ENCODE measurements around the gene EIF4E.
"Not testable (repeated sequence)": the region's sequence is repeated elsewhere in the genome, so short reads cannot be mapped to it uniquely, and the experiment has no call there.

Gene EIF4E

DNA sequence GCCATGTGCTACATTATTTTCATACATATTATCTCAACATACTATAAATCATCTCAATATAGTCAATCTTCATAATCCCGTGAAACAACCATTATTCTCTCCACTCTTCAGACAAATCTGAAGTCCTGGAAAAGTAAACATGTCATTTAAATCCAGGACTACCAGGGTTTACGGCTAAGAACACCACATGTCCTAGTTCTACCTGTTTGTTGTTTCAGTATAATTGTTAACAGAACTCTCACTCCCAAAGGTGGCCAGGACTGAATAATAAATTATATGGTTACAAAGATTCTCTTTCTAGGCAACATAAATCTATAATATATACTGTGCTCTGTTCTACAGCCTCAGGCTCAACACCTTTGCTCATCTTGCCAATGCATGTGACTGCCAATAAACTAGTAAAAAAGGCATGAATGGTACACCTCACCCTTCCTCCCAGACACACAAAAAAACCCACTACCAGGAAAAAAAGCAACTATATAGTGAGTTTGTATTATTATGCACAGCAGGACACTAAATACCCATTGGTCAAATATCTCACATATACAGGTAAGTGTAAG is 20.1 kb downstream of the EIF4E start:
- DNase-seq = no peak
- peak overlapping the region in 1 of 2 donors; percentile 40 for H3K27ac Mint-ChIP-seq
- H3K27me3 Mint-ChIP-seq = no peaks in the 10 kb centered on the region
- H3K4me3 Mint-ChIP-seq = no peak overlapping the region
- H3K9me3 Mint-ChIP-seq = no peaks in the 10 kb centered on the region
- ATAC-seq = no peak
- peaks cover 56% of the 10 kb centered on the region for H3K4me1 Mint-ChIP-seq

DNA sequence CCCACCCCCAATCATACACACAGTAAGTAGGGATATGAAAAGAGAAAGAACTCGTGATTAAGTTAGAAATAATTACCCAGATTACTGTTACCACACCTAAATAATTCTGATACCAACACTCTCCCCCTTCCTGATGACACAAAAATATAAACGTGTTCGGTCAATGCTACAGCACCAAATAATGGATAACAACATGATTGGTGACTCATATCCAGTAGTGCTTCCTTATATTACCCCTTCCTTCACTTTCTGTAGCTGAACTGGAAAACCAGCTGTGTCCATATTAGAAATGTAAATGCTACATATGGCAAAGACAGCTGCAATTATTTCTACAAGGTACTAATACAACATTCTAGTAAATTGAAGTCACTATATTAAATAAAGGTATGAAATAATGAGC is 20.8 kb downstream of the EIF4E start:
- no peak for ATAC-seq
- DNase-seq = no peak
- Mint-ChIP-seq H3K9me3 (no peaks in the 10 kb centered on the region), H3K4me3 (no peak overlapping the region), H3K27ac (no peak overlapping the region), H3K27me3 (no peaks in the 10 kb centered on the region), H3K4me1 (peaks cover 57% of the 10 kb centered on the region)

DNA sequence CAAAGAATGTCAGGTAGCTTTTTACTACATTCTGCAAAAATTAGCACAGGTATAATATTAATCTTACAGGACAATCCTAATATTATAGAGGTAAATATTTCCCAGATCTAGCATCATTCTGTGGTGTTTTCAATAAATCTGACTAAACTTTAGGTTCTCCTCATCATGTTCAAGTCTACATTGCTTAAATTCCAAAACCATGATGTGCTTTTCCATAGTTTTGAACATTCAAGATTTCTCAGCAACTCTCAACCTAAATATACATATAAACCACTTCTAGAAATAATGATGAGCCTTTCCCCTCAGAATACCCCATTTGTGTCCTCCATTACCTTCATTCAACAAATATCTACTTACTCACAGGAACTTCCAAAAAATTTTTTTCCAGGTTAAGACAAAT is 23.1 kb downstream of the EIF4E start:
- DNase-seq (no peak), ATAC-seq (no peak)
- Mint-ChIP-seq H3K27ac (peak overlapping the region in 1 of 2 donors; percentile 19), H3K4me1 (peaks cover 75% of the 10 kb centered on the region), H3K9me3 (no peaks in the 10 kb centered on the region), H3K27me3 (no peaks in the 10 kb centered on the region), H3K4me3 (no peak overlapping the region)

DNA sequence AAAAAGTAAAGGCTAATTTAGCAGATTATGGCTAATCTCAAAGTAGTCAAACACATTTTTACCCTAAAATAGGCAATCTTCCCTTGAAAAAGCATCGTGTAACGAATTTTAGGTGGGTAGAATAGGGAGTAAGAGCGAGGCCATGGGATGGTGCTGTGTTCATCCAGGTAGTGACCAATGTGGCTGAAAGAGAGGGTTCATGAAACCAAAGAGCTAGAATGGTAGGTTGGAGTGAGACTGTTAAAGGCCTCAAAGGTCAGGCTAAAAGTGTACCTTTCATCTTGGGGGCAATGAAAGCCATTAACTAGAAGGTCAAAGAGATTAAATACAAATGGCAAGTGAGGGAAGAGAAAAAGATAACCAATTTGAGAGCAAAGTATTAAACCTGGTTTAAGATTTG is 23.6 kb downstream of the EIF4E start:
- peak overlapping the region in 1 of 2 donors; percentile 28 for H3K27ac Mint-ChIP-seq
- peaks cover 75% of the 10 kb centered on the region for H3K4me1 Mint-ChIP-seq
- no peaks in the 10 kb centered on the region for H3K9me3 Mint-ChIP-seq
- DNase-seq = no peak
- no peak for ATAC-seq
- no peaks in the 10 kb centered on the region for H3K27me3 Mint-ChIP-seq
- no peak overlapping the region for H3K4me3 Mint-ChIP-seq

DNA sequence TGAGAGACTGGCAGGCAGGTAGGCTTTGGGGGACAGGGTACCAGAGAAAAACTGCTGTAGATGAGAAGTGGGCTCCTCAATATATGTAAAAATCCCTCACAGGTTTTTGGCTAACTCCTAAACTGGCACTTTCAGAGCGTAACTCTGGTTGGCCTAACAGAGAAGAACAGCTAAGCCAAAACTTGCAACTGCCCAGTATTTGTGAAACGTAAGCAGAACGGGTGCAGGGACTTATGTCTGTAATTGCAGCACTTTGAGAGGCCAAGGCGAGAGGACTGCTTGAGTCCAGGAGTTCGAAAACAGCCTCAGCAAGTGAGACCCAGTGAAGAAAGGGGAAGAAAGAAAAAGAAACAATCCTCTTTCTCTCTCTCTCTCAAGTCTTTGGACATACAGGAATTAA is 25.0 kb downstream of the EIF4E start:
- H3K9me3 Mint-ChIP-seq = no peaks in the 10 kb centered on the region
- no peak overlapping the region for H3K4me3 Mint-ChIP-seq
- ATAC-seq (no peak), DNase-seq (no peak)
- H3K27ac Mint-ChIP-seq = no peak overlapping the region
- peaks cover 69% of the 10 kb centered on the region for H3K4me1 Mint-ChIP-seq
- no peaks in the 10 kb centered on the region for H3K27me3 Mint-ChIP-seq

DNA sequence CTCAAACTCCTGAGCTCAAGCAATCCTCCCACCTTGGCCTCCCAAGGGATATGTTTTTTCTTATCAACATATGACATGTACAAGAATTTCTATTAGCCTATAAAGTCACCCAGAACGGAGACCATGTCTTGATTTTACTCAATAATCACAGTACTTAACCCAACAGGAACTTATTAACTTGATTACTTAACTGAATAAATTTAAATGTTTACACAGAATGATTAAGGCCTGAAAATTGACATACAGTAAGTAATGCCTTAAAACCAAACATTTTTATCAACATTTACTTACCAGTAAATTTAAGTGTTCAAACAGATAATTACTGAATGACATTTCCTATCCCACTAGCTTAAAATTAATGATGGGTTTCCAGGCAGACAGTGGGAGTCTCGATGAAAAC is 25.4 kb downstream of the EIF4E start:
- Mint-ChIP-seq H3K4me3 (no peak overlapping the region), H3K27ac (no peak overlapping the region), H3K4me1 (peaks cover 68% of the 10 kb centered on the region), H3K27me3 (no peaks in the 10 kb centered on the region), H3K9me3 (no peaks in the 10 kb centered on the region)
- no peak for ATAC-seq
- no peak for DNase-seq

DNA sequence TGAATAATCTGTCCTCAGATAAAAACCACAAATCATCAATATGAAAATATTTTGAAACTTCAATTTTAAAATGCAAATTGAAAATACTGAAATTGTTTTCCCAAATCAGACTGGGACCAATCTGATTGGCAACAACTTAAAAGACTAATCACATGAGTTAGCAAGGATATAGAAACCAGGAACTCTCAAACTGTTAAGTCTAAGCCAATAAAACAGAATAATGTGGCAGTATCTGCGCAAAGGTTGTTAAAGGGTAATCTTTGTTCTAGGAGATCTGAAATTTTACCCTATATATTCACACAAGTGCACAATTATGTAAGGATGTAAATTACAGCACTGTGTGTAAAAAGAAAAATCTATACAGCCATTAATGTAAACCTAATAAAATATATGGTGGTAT is 29.7 kb downstream of the EIF4E start:
- no peak overlapping the region for H3K4me3 Mint-ChIP-seq
- H3K27me3 Mint-ChIP-seq = no peaks in the 10 kb centered on the region
- no peaks in the 10 kb centered on the region for H3K9me3 Mint-ChIP-seq
- H3K4me1 Mint-ChIP-seq = peaks cover 43% of the 10 kb centered on the region
- no peak for ATAC-seq
- no peak overlapping the region for H3K27ac Mint-ChIP-seq
- no peak for DNase-seq

DNA sequence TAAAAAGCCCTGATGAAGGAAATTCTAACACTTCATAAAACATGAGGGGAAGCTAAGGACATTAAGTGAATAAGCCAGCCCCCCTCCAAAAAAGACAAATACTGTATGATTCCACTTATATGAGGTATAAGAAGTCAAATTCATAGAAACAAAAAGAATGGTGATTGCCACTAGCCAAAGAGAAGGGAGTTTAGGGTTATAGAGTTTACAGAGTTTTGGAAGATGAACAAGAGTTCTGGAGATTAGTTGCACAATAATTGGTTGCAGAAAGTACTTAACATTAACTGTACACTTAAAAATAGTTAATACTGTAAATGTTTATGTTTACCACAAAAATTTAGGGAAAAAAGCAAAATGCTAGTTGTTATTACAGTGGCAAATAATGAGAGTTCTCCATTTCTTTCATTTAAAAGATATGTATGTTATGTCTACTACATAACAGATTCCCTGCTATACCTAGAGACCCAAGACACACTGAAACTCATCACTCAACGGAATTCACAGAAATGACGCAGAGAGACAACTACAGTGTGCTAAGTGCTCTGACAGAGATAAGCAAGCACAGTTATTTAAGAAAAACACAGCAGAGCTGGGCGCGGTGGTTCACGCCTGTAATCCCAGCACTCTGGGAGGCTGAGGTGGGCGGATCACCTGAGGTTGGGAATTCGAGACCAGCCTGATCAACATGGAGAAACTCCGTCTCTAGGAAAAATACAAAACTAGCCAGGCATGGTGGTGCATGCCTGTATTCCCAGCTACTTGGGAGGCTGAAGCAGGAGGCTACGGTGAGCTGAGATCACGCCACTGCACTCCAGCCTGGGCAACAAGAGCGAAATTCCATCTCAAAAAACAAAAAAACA is 37.2 kb downstream of the EIF4E start:
- Mint-ChIP-seq H3K27ac (peak overlapping the region in 1 of 2 donors; percentile 74), H3K4me1 (peaks cover 5% of the 10 kb centered on the region), H3K27me3 (no peaks in the 10 kb centered on the region), H3K9me3 (no peaks in the 10 kb centered on the region), H3K4me3 (no peak overlapping the region)
- ATAC-seq = no peak
- no peak for DNase-seq

DNA sequence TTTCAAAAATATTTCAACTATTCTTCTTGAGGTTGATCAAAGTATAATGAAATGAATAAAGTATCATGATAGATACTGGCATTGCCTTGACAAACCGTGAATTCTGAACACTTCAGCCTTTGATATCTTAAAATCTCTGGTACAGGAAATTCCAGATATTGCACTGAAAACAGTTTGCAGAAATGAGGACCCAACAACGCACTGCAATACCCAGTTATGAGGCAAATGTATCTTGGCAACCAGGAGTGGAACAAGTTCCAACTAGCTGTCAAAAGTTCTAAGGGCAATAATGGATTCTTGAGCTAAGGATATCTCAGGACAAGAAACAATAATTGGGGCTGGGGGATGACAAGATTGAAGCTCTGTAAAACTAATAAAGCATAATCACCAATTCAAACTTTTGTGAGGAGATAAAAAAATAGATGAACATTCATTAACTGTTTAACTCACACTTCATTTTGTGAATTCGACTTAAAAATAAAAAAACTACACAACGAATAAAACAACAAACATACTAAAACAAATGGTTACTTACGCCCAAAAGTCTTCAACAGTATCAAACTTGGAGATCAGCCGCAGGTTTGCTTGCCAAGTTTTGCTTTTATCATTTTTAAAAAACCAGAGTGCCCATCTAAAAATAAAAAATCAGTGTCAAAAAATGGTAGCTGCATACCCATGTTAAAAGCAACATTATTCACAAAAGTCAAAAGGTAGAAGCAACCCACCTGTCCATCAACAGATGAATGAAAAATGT is 38.1 kb downstream of the EIF4E start:
- no peaks in the 10 kb centered on the region for H3K9me3 Mint-ChIP-seq
- H3K4me3 Mint-ChIP-seq = no peak overlapping the region
- ATAC-seq (no peak), DNase-seq (no peak)
- no peaks in the 10 kb centered on the region for H3K27me3 Mint-ChIP-seq
- peaks cover 5% of the 10 kb centered on the region for H3K4me1 Mint-ChIP-seq
- H3K27ac Mint-ChIP-seq = no peak overlapping the region

DNA sequence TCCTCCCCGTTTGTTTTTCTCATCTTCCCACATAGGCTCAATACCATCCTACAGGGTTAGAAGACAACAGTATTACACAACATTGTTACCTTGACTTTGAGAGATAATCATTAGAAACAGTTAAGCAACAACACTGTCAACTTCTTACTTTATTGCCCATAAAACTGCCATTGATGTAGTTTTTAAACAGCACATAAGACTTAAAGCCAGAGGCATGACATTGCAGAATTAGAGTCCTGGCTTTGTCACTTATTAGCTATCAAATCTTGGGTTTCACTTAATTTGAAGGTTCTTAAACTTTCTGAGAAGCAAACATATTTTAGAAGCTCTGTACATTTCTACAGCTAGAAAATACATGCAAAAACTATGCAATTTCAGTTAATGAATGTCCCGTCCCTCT is 41.8 kb downstream of the EIF4E start:
- ATAC-seq = no peak
- Mint-ChIP-seq H3K4me1 (no peaks in the 10 kb centered on the region), H3K27ac (no peak overlapping the region), H3K27me3 (no peaks in the 10 kb centered on the region), H3K9me3 (no peaks in the 10 kb centered on the region), H3K4me3 (no peak overlapping the region)
- no peak for DNase-seq

DNA sequence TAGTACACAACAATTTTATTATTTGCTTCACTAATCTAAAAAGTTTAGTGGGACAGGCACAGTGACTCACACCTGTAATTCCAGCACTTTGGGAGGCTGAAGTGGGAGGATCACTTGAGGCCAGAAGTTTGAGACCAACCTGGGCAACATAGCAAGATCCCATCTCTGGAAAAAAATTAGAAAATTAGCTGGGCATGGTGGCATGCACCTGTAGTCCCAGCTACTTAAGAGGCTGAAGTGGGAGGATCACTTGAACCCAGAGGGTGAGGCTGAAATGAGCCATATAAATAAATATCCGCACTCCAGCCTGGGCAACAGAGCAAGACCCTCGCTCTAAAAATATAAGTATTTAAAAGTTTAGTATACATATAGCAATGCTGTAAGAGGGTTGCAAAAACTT is 42.6 kb downstream of the EIF4E start:
- DNase-seq, H3K27ac Mint-ChIP-seq, ATAC-seq, H3K27me3 Mint-ChIP-seq, H3K9me3 Mint-ChIP-seq, H3K4me1 Mint-ChIP-seq, H3K4me3 Mint-ChIP-seq: not testable (repeated sequence)

DNA sequence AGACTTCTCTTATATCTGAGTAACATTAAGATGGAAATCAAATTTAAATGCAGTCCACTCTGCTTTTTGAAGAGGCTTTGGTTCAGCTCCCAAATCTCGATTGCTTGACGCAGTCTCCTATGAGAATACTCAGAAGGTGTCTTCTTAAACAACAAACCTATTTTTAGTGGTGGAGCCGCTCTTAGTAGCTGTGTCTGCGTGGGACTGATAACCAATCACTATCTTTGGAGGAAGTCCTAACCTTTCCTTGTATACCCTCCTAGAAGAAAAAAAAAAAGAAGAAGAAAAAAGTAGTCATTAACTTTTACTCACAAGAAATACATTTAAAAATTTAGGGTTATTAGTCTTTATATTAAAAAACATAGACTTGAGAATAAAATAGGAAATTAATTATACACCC is 48.0 kb downstream of the EIF4E start:
- not testable (repeated sequence) for H3K4me3 Mint-ChIP-seq, H3K9me3 Mint-ChIP-seq, H3K27me3 Mint-ChIP-seq, DNase-seq, H3K4me1 Mint-ChIP-seq, H3K27ac Mint-ChIP-seq, ATAC-seq

DNA sequence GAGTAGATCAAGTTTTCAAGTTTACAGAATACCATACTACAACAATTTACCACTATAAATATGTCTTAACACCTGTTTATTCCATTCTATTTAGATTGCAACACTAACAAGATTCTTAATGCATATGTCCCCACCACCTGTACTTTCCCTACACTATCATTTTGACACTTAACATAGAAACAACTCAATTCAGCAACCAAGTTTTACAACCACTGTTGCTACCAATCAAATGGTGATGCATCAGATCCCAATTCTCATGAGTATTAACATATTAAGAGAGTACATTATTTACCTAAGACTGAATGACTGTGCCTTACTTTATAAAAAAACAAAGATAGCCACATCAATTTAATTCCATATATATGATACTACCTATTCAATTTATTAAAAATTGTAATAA is 49.4 kb downstream of the EIF4E start:
- H3K9me3 Mint-ChIP-seq = no peaks in the 10 kb centered on the region
- no peak overlapping the region for H3K4me3 Mint-ChIP-seq
- ATAC-seq (no peak), DNase-seq (no peak)
- no peaks in the 10 kb centered on the region for H3K4me1 Mint-ChIP-seq
- no peaks in the 10 kb centered on the region for H3K27me3 Mint-ChIP-seq
- peak overlapping the region in 1 of 2 donors; percentile 49 for H3K27ac Mint-ChIP-seq

DNA sequence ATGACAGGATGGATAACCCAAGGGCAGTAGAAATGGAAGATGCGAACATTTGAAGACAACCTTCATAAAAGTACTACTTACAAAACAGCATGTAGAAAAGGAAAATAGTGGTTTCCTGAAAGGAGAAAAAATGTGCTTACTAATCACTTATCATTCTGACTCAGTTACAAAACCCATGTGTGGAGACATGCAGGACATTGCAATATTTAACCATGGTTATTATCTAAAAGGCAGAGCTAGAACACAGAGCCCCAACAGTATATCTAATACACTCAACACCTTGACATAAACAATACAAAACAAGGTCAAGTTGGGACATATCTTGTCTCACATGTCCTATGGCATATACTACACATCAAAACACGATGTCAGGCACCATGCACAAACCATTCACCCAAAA is 55.9 kb downstream of the EIF4E start:
- no peak for ATAC-seq
- DNase-seq = no peak
- Mint-ChIP-seq H3K9me3 (peaks cover 0 to 5% of the 10 kb centered on the region in 2 donors), H3K27me3 (no peaks in the 10 kb centered on the region), H3K4me1 (no peaks in the 10 kb centered on the region), H3K27ac (no peak overlapping the region), H3K4me3 (no peak overlapping the region)

DNA sequence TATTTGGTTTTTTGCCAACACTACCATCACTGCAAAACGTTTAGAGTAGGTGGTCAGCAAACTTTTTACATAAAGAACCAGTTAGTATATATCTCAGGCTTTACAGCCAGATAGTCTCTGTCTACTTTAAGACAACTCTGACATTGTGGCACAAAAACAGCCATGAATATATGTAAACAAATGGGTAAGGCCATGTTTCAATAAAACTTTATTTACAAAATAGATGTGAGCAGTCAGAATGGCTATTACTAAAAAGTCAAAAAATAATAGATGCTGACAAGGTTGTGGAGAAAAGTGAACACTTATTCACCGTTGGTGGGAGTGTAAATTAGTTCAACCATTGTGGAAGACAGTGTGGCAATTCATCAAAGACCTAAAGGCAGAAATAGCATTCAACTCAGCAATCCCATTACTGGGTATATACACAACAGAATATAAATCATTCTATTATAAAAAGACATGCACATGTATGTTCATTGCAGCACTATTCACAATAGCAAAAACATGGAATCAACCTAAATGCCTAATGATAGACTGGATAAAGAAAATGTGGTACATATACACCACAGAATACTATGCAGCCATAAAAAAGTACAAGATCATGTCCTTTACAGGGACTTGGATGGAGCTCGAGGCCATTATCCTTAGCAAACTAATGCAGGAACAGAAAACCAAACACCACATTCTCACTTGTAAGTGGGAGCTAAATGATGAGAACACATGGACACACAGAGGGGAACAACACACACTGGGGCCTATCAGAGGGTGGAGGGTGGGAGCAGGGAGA is 56.6 kb downstream of the EIF4E start:
- H3K4me1 Mint-ChIP-seq, H3K4me3 Mint-ChIP-seq, H3K27ac Mint-ChIP-seq, H3K9me3 Mint-ChIP-seq, ATAC-seq, H3K27me3 Mint-ChIP-seq, DNase-seq: not testable (repeated sequence)
